ENCODE results near the gene PRIM1.

DNA sequence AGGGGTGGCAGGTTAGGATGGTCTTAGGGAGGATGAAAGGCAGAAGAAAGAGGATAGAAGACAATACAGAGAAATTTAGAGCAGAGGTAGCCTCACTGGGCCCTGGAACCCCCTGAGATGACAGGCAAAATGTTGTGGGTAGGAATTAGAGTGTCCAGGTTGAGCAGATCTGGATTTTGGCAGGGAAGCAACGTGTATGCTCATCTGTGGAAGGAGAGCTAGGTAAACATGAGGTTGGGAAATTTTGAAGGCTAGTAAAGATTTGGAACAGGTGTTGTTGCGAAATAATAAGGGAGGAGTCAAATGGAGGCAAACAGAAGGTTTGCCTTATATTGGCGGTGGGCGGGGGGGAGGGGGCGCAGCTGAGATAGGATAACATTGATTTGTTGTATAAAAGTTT, 16.3 kb upstream of the PRIM1 start:
- TF ChIP-seq EP300 (IDR thresholded peaks at IDR 0.05) (peak in 1 of 4 donors; percentile 26), POLR2A (IDR thresholded peaks at IDR 0.05) (no peak)

Data from upper lobe of left lung (tissue), 4 donors.